ENCODE measurements around the gene AAK1. TPM values are rescaled to one million over a fixed set of nuclear protein-coding genes. Genes with fewer than 3 reads are reported as not detected.

The AAK1 gene
- total and polyA plus RNA-seq, 4 donors = 10.0 to 56.2 (median 27.3) TPM

DNA sequence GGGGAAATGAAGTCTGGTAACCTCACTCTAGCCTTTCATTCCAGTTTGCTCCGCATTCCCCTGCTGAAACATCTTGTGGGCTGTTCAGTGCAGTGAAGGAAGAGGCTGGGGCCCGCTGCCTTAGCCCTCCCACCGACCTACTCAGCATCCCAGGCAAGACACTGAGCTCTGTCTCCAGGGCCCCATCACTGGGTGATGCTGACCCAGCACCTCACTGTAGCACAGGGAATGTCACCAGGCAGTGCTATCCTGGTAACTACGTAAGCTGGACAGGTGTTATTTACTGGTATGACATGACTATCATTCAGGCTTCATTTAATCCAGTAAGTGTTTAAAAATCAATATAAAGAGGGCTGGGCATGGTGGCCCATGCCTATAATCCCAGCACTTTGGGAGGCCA lies 105.3 kb downstream of the AAK1 start:
- no peak overlapping the region for H3K9ac ChIP-seq (ENCODE audit: insufficient read depth in 1 of 2, low read length in 2 of 2)
- no peak for DNase-seq
- H3K4me1 ChIP-seq (ENCODE audit: control insufficient read depth in 5 of 5, insufficient read depth in 5 of 5, low read length in 5 of 5) = peaks cover 0 to 9% (median 0%) of the 10 kb centered on the region in 5 donors
- peaks cover 0 to 4% (median 0%) of the 10 kb centered on the region in 4 donors for H3K9me3 ChIP-seq (ENCODE audit: control insufficient read depth in 4 of 4, insufficient read depth in 3 of 4, low read length in 3 of 4)
- 97 to 99% methylated on average over 4 of the region's 4 CpGs for WGBS, 2 donors
- no peak overlapping the region for H3K4me3 ChIP-seq
- no peaks in the 10 kb centered on the region for H3K27me3 ChIP-seq (ENCODE audit: control insufficient read depth in 3 of 3, insufficient read depth in 3 of 3, low read length in 2 of 3)
- no peak for ATAC-seq (ENCODE audit: insufficient read depth, low FRiP score)
- H3K27ac ChIP-seq (ENCODE audit: low read depth in 1 of 2, low read length in 1 of 2) = no peak overlapping the region
- peaks cover 2 to 17% (median 12%) of the 10 kb centered on the region in 4 donors for H3K36me3 ChIP-seq (ENCODE audit: control insufficient read depth in 4 of 4, insufficient read depth in 4 of 4, low read length in 4 of 4)
- TF ChIP-seq, protein P1, sequence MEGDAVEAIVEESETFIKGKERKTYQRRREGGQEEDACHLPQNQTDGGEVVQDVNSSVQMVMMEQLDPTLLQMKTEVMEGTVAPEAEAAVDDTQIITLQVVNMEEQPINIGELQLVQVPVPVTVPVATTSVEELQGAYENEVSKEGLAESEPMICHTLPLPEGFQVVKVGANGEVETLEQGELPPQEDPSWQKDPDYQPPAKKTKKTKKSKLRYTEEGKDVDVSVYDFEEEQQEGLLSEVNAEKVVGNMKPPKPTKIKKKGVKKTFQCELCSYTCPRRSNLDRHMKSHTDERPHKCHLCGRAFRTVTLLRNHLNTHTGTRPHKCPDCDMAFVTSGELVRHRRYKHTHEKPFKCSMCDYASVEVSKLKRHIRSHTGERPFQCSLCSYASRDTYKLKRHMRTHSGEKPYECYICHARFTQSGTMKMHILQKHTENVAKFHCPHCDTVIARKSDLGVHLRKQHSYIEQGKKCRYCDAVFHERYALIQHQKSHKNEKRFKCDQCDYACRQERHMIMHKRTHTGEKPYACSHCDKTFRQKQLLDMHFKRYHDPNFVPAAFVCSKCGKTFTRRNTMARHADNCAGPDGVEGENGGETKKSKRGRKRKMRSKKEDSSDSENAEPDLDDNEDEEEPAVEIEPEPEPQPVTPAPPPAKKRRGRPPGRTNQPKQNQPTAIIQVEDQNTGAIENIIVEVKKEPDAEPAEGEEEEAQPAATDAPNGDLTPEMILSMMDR (IDR thresholded peaks at IDR 0.05; ENCODE audit: control extremely low read depth, extremely low read depth) = no peak

DNA sequence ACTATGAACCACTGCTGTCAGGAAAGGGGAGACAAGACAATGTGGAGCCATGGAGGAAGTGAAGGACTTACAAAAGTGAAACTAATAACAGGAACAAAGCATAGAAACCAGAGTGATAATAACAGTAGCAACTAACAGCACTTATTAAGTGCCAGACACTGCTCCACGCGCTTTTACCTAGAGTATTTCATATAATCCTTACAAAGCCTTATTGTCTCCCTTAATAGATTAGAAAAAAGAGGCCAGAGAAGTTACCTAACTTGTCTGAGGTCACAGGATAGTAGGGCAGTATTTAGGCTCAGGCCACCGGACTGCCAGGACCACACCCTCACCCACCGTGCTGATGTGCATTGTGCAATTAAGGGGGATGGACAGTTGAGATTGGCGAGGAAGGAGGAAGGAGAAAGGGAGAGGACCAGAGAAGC lies 107.7 kb downstream of the AAK1 start:
- H3K36me3 ChIP-seq (ENCODE audit: control insufficient read depth in 4 of 4, insufficient read depth in 4 of 4, low read length in 4 of 4) = peaks cover 2 to 22% (median 16%) of the 10 kb centered on the region in 4 donors
- H3K9ac ChIP-seq (ENCODE audit: insufficient read depth in 1 of 2, low read length in 2 of 2) = no peak overlapping the region
- DNase-seq (no peak), ATAC-seq (ENCODE audit: insufficient read depth, low FRiP score) (peak; percentile 38)
- 50 to 51% methylated on average over 5 of the region's 5 CpGs for WGBS, 2 donors
- no peaks in the 10 kb centered on the region for H3K27me3 ChIP-seq (ENCODE audit: control insufficient read depth in 3 of 3, insufficient read depth in 3 of 3, low read length in 2 of 3)
- H3K4me1 ChIP-seq (ENCODE audit: control insufficient read depth in 5 of 5, insufficient read depth in 5 of 5, low read length in 5 of 5) = peaks cover 0 to 9% (median 0%) of the 10 kb centered on the region in 5 donors
- H3K9me3 ChIP-seq (ENCODE audit: control insufficient read depth in 4 of 4, insufficient read depth in 3 of 4, low read length in 3 of 4) = peaks cover 0 to 5% (median 3%) of the 10 kb centered on the region in 4 donors
- TF ChIP-seq, protein P1 (IDR thresholded peaks at IDR 0.05; ENCODE audit: control extremely low read depth, extremely low read depth) = no peak
- H3K4me3 ChIP-seq = no peak overlapping the region
- no peak overlapping the region for H3K27ac ChIP-seq (ENCODE audit: low read depth in 1 of 2, low read length in 1 of 2)

DNA sequence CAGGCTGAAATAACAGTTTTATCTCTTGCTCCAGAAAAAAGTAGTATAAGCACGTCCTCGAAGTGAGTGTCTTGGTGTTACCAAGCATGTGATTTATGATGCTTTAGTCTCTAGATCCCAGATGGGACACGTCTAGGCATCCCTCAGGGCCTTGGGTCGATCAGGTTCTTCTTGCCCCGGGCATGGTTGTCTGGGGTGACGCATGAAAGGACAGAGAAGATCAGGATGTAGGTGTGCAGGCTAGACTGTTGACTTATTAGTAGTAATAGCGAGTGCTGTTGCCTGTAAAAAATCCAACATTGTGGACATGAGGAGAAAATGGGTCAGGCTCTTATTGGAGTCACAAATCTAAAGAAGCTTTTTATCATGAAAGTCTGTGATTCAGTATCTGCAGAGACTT lies 112.4 kb downstream of the AAK1 start:
- no peak for DNase-seq
- 84 to 86% methylated on average over 7 of the region's 7 CpGs for WGBS, 2 donors
- Histone ChIP-seq H3K4me1 (ENCODE audit: control insufficient read depth in 5 of 5, insufficient read depth in 5 of 5, low read length in 5 of 5) (peaks cover 0 to 5% (median 0%) of the 10 kb centered on the region in 5 donors), H3K9ac (ENCODE audit: insufficient read depth in 1 of 2, low read length in 2 of 2) (no peak overlapping the region), H3K9me3 (ENCODE audit: control insufficient read depth in 4 of 4, insufficient read depth in 3 of 4, low read length in 3 of 4) (peaks cover 0 to 4% (median 2%) of the 10 kb centered on the region in 4 donors), H3K36me3 (ENCODE audit: control insufficient read depth in 4 of 4, insufficient read depth in 4 of 4, low read length in 4 of 4) (peaks cover 8 to 41% (median 11%) of the 10 kb centered on the region in 4 donors), H3K27ac (ENCODE audit: low read depth in 1 of 2, low read length in 1 of 2) (no peak overlapping the region), H3K27me3 (ENCODE audit: control insufficient read depth in 3 of 3, insufficient read depth in 3 of 3, low read length in 2 of 3) (no peaks in the 10 kb centered on the region), H3K4me3 (no peak overlapping the region)
- TF ChIP-seq, protein P1 (IDR thresholded peaks at IDR 0.05; ENCODE audit: control extremely low read depth, extremely low read depth) = no peak
- ATAC-seq (ENCODE audit: insufficient read depth, low FRiP score) = no peak

- H3K4me1 ChIP-seq (ENCODE audit: control insufficient read depth in 5 of 5, insufficient read depth in 5 of 5, low read length in 5 of 5) = peaks cover 0 to 5% (median 0%) of the 10 kb centered on the region in 5 donors
- no peak overlapping the region for H3K4me3 ChIP-seq
- H3K9me3 ChIP-seq (ENCODE audit: control insufficient read depth in 4 of 4, insufficient read depth in 3 of 4, low read length in 3 of 4) = peaks cover 0 to 4% (median 2%) of the 10 kb centered on the region in 4 donors
- TF ChIP-seq, protein P1 (IDR thresholded peaks at IDR 0.05; ENCODE audit: control extremely low read depth, extremely low read depth) = no peak
- H3K9ac ChIP-seq (ENCODE audit: insufficient read depth in 1 of 2, low read length in 2 of 2) = no peak overlapping the region
- no peaks in the 10 kb centered on the region for H3K27me3 ChIP-seq (ENCODE audit: control insufficient read depth in 3 of 3, insufficient read depth in 3 of 3, low read length in 2 of 3)
- DNase-seq = peak in 2 of 3 donors; percentile 71 to 83
- H3K36me3 ChIP-seq (ENCODE audit: control insufficient read depth in 4 of 4, insufficient read depth in 4 of 4, low read length in 4 of 4) = peaks cover 14 to 54% (median 21%) of the 10 kb centered on the region in 4 donors
- no peak overlapping the region for H3K27ac ChIP-seq (ENCODE audit: low read depth in 1 of 2, low read length in 1 of 2)
- ATAC-seq (ENCODE audit: insufficient read depth, low FRiP score) = no peak
- 62 to 80% methylated on average over 2 of the region's 2 CpGs for WGBS, 2 donors
Measured at GRCh38 chr2:69529480-69529879, 114.1 kb downstream of the AAK1 start.

All from lung (tissue), 12 donors.